Measurements from ENCODE around the gene ZNF524.

Gene ZNF524

GRCh38 chr19:55622242-55622969, 22.3 kb downstream of the ZNF524 start:
- no peak for DNase-seq

- DNase-seq = no peak
Observed at GRCh38 chr19:55623130-55623529, 23.0 kb downstream of the ZNF524 start.

GRCh38 chr19:55623561-55623960, 23.5 kb downstream of the ZNF524 start:
- DNase-seq = no peak

- DNase-seq = peak; percentile 91
Observed at GRCh38 chr19:55624109-55625003, 24.3 kb downstream of the ZNF524 start, which contains the start of gene ZNF784. ZNF784 (minus strand) TSS chr19:55624566; CDS start chr19:55624561, 5 bp downstream.

- no peak for DNase-seq
Observed at GRCh38 chr19:55625004-55625326, 24.9 kb downstream of the ZNF524 start.

GRCh38 chr19:55626350-55626749, 26.3 kb downstream of the ZNF524 start:
- DNase-seq = peak; percentile 64

- peak; percentile 82 for DNase-seq
Observed at GRCh38 chr19:55632463-55632834, 32.4 kb downstream of the ZNF524 start.

GRCh38 chr19:55633861-55634260, 33.8 kb downstream of the ZNF524 start:
- DNase-seq = no peak

- DNase-seq = no peak
Observed at GRCh38 chr19:55635334-55635717, 35.2 kb downstream of the ZNF524 start.

GRCh38 chr19:55635856-55636440, 35.9 kb downstream of the ZNF524 start:
- no peak for DNase-seq

- DNase-seq = no peak
Observed at GRCh38 chr19:55636723-55637122, 36.6 kb downstream of the ZNF524 start.

GRCh38 chr19:55637534-55637933, 37.4 kb downstream of the ZNF524 start:
- DNase-seq = no peak

GRCh38 chr19:55638864-55639359, 38.8 kb downstream of the ZNF524 start:
- DNase-seq = peak; percentile 63

GRCh38 chr19:55640043-55640576, 40.0 kb downstream of the ZNF524 start:
- DNase-seq = peak; percentile 82

- peak; percentile 52 for DNase-seq
Observed at GRCh38 chr19:55640577-55641425, 40.7 kb downstream of the ZNF524 start, which contains the start of gene ZNF580. ZNF580 (plus strand) TSS chr19:55641002; CDS start chr19:55642509, 1,507 bp downstream.

GRCh38 chr19:55641426-55642152, 41.5 kb downstream of the ZNF524 start:
- no peak for DNase-seq

GRCh38 chr19:55642153-55643002, 42.3 kb downstream of the ZNF524 start:
- no peak for DNase-seq

GRCh38 chr19:55643003-55643886, 43.2 kb downstream of the ZNF524 start, which contains the start of gene ZNF581:
ZNF581 (plus strand) TSS chr19:55643649; CDS start chr19:55644572, 923 bp downstream.
- peak; percentile 74 for DNase-seq

GRCh38 chr19:55643887-55644176, 43.7 kb downstream of the ZNF524 start:
- DNase-seq = no peak
